Measurements from ENCODE around the gene SH3TC2.

GRCh38 chr5:148993283-148993936 lies 69.5 kb downstream of the SH3TC2 start:
- TF ChIP-seq CTCF (IDR thresholded peaks at IDR 0.05; ENCODE audit: low read depth, low read length) = no peak
- TF ChIP-seq MAX (IDR thresholded peaks at IDR 0.05; ENCODE audit: low read depth, low read length) = no peak
